ENCODE data around the gene TGM2. TPM values are rescaled to one million over a fixed set of nuclear protein-coding genes. Genes with fewer than 3 reads are reported as not detected.
A peak's percentile ranks its signal among the peaks of the same experiment; 100 is the strongest.

The TGM2 gene
- total RNA-seq, 1 experiment from 2014 or later = 113 TPM

- BruUV-seq (replicated peaks) = no TSS peak
- no peak for DNase-seq (ENCODE audit: low read depth, low spot score)
- ChIA-PET POLR2A (interaction anchor here (0.6 to 0.7 kb wide), 2 partner anchors 57 to 138 kb away, joined by 4 to 9 read pairs; no protein-coding TSS in a partner anchor), CTCF (interaction anchor here (0.6 kb wide), 1 partner anchor 33 kb away, joined by 3 read pairs; no protein-coding TSS in a partner anchor)
- Histone ChIP-seq H3K27ac (ENCODE audit: low read length) (peak overlapping the region; percentile 6; the same call in 1 of the 2 replicates), H3K9me3 (ENCODE audit: control insufficient read depth, insufficient read depth, low read depth, low read length) (no peaks in the 10 kb centered on the region), H3K27me3 (ENCODE audit: control insufficient read depth, insufficient read depth, low read length) (no peaks in the 10 kb centered on the region), H3K36me3 (ENCODE audit: control insufficient read depth, insufficient read depth, low read length) (no peaks in the 10 kb centered on the region), H3K4me1 (ENCODE audit: control insufficient read depth, insufficient read depth, low read length) (peaks cover 14% of the 10 kb centered on the region), H3K4me3 (ENCODE audit: low read depth in 2 of 2, low read length in 2 of 2) (no peak overlapping the region)
- ATAC-seq = no peak
- in situ Hi-C loops (cut with HindIII; ENCODE audit: low pct_unique_long_range_greater_than_20kb, low sequenced_read_pairs) (no loop called here), intact Hi-C loops (cut with micrococcal nuclease; ENCODE audit: unreplicated experiment) (loop anchor here (5.0 kb wide), 1 partner anchor 94 kb away; no protein-coding TSS in a partner anchor)
- TF ChIP-seq REST (IDR thresholded peaks at IDR 0.05; ENCODE audit: insufficient read depth in 1 of 2, low read depth in 2 of 2, low read length in 1 of 2) (no peak), TCF7L2 (IDR thresholded peaks at IDR 0.05; ENCODE audit: low read depth, low read length) (no peak), POLR2AphosphoS5 (IDR thresholded peaks at IDR 0.05; ENCODE audit: low read depth, low read length) (no peak), SIN3A (IDR thresholded peaks at IDR 0.05; ENCODE audit: borderline replicate concordance, insufficient read depth, low read depth, low read length) (no peak), CTCF (IDR thresholded peaks at IDR 0.05) (no peak)
These were observed 1.1 kb upstream of the TGM2 start for GRCh38 chr20:38165966-38166702.

GRCh38 chr20:38164624-38165088 lies 414 bp downstream of the TGM2 start:
- H3K27ac ChIP-seq (ENCODE audit: low read length) = peak overlapping the region; percentile 48; the same call in 1 of the 2 replicates
- DNase-seq (ENCODE audit: low read depth, low spot score) (no peak), ATAC-seq (peak; percentile 17)
- H3K9me3 ChIP-seq (ENCODE audit: control insufficient read depth, insufficient read depth, low read depth, low read length) = no peaks in the 10 kb centered on the region
- CTCF ChIA-PET = interaction anchor here (1.9 kb wide), 1 partner anchor 91 kb away, joined by 7 read pairs; no protein-coding TSS in a partner anchor
- BruUV-seq (replicated peaks) = no TSS peak
- H3K4me1 ChIP-seq (ENCODE audit: control insufficient read depth, insufficient read depth, low read length) = peaks cover 14% of the 10 kb centered on the region
- peak overlapping the region; percentile 48 to 78 for H3K4me3 ChIP-seq (ENCODE audit: low read depth in 2 of 2, low read length in 2 of 2)
- in situ Hi-C loops (cut with HindIII; ENCODE audit: low pct_unique_long_range_greater_than_20kb, low sequenced_read_pairs) = no loop called here
- no peaks in the 10 kb centered on the region for H3K27me3 ChIP-seq (ENCODE audit: control insufficient read depth, insufficient read depth, low read length)
- TF ChIP-seq TCF7L2 (IDR thresholded peaks at IDR 0.05; ENCODE audit: low read depth, low read length) = no peak
- no peak for TF ChIP-seq CTCF (IDR thresholded peaks at IDR 0.05)
- TF ChIP-seq REST (IDR thresholded peaks at IDR 0.05; ENCODE audit: insufficient read depth in 1 of 2, low read depth in 2 of 2, low read length in 1 of 2) = no peak
- TF ChIP-seq POLR2AphosphoS5 (IDR thresholded peaks at IDR 0.05; ENCODE audit: low read depth, low read length) = no peak
- TF ChIP-seq SIN3A (IDR thresholded peaks at IDR 0.05; ENCODE audit: borderline replicate concordance, insufficient read depth, low read depth, low read length) = no peak
- no peaks in the 10 kb centered on the region for H3K36me3 ChIP-seq (ENCODE audit: control insufficient read depth, insufficient read depth, low read length)
- intact Hi-C loops (cut with micrococcal nuclease; ENCODE audit: unreplicated experiment) = loop anchor here (5.0 kb wide), 1 partner anchor 92 kb away; no protein-coding TSS in a partner anchor
- POLR2A ChIA-PET = no interaction called here
